IgD-negative memory B cell (primary cell): ENCODE results near the gene ZFAND4. TPM values are rescaled to one million over a fixed set of nuclear protein-coding genes. Genes with fewer than 3 reads are reported as not detected.
"Not testable (repeated sequence)": the region's sequence is repeated elsewhere in the genome, so short reads cannot be mapped to it uniquely, and the experiment has no call there.

Experiments
- H3K27ac Mint-ChIP-seq, 3 donors: one replicate each; pipeline ENCODE4 v1.8.0; 2020 to 2022; ENCODE audit warnings: mild to moderate bottlenecking in 3 of 3, mixed read lengths in 3 of 3, moderate library complexity in 1 of 3
- H3K27me3 Mint-ChIP-seq: one replicate; pipeline ENCODE4 v1.8.0; 2021; ENCODE audit warnings: mixed read lengths
- H3K36me3 Mint-ChIP-seq: one replicate; pipeline ENCODE4 v1.8.0; 2020; ENCODE audit warnings: mild to moderate bottlenecking, mixed read lengths
- H3K4me1 Mint-ChIP-seq, 3 donors: one replicate each; pipeline ENCODE4 v1.8.0; 2020 to 2022; ENCODE audit warnings: mixed read lengths in 3 of 3, mild to moderate bottlenecking in 1 of 3
- H3K4me3 Mint-ChIP-seq, 4 donors: one replicate each; pipeline ENCODE4 v1.8.0; 2020 to 2022; ENCODE audit warnings: mild to moderate bottlenecking in 4 of 4, mixed read lengths in 4 of 4, moderate library complexity in 3 of 4
- H3K9me3 Mint-ChIP-seq, 3 donors: one replicate each; pipeline ENCODE4 v1.8.0; 2020 to 2021; ENCODE audit warnings: mixed read lengths in 3 of 3, mild to moderate bottlenecking in 1 of 3
- polyA plus RNA-seq: library from polyadenylated mRNA; unstranded; fragments of 300-500 nt; fragmentation: Illumina TruSeq; gene quantifications from one replicate; pipeline ENCODE4 v1.2.3, GENCODE V29; 2021

ZFAND4 gene
- polyA plus RNA-seq, 1 donor from 2014 or later, result 16.6 TPM

GRCh38 chr10:45654753-45655141 lies 17.8 kb downstream of the ZFAND4 start:
- Mint-ChIP-seq H3K4me1 (peaks cover 35 to 43% (median 41%) of the 10 kb centered on the region in 3 donors), H3K4me3 (peak overlapping the region in 1 of 4 donors; percentile 11), H3K27ac (peak overlapping the region in 2 of 3 donors; percentile 54 to 83), H3K9me3 (peaks cover 0 to 14% (median 2%) of the 10 kb centered on the region in 3 donors), H3K36me3 (peaks cover 22% of the 10 kb centered on the region)
- not testable (repeated sequence) for H3K27me3 Mint-ChIP-seq

GRCh38 chr10:45653454-45653853 lies 19.1 kb downstream of the ZFAND4 start:
- Mint-ChIP-seq H3K4me3 (peak overlapping the region in 3 of 4 donors; percentile 21 to 58 (median 29)), H3K27me3 (no peaks in the 10 kb centered on the region), H3K27ac (peak overlapping the region in 1 of 3 donors; percentile 83), H3K4me1 (peaks cover 33 to 36% (median 33%) of the 10 kb centered on the region in 3 donors), H3K9me3 (peaks cover 0 to 8% (median 0%) of the 10 kb centered on the region in 3 donors), H3K36me3 (peaks cover 17% of the 10 kb centered on the region)

GRCh38 chr10:45652511-45652910 lies 20.1 kb downstream of the ZFAND4 start:
- Mint-ChIP-seq H3K27me3 (no peaks in the 10 kb centered on the region), H3K27ac (peak overlapping the region in 1 of 3 donors; percentile 11), H3K4me1 (peaks cover 33% of the 10 kb centered on the region in 3 donors), H3K36me3 (peaks cover 16% of the 10 kb centered on the region), H3K4me3 (no peak overlapping the region), H3K9me3 (peaks cover 0 to under 1% (median 0%) of the 10 kb centered on the region in 3 donors)

- Mint-ChIP-seq H3K4me1 (peaks cover 18 to 20% (median 19%) of the 10 kb centered on the region in 3 donors), H3K4me3 (no peak overlapping the region), H3K27ac (no peak overlapping the region), H3K9me3 (no peaks in the 10 kb centered on the region), H3K36me3 (peaks cover 9% of the 10 kb centered on the region), H3K27me3 (no peaks in the 10 kb centered on the region)
These were observed 23.3 kb downstream of the ZFAND4 start for GRCh38 chr10:45649296-45649695.

- peaks cover 9% of the 10 kb centered on the region for H3K36me3 Mint-ChIP-seq
- H3K4me1 Mint-ChIP-seq, result peaks cover 0 to 2% (median 0%) of the 10 kb centered on the region in 3 donors
- H3K27ac Mint-ChIP-seq, result no peak overlapping the region
- no peaks in the 10 kb centered on the region for H3K9me3 Mint-ChIP-seq
- no peak overlapping the region for H3K4me3 Mint-ChIP-seq
- H3K27me3 Mint-ChIP-seq, result no peaks in the 10 kb centered on the region
These were observed 25.5 kb downstream of the ZFAND4 start for GRCh38 chr10:45647118-45647517.

- no peak overlapping the region for H3K4me3 Mint-ChIP-seq
- no peaks in the 10 kb centered on the region for H3K9me3 Mint-ChIP-seq
- H3K27me3 Mint-ChIP-seq, result no peaks in the 10 kb centered on the region
- H3K4me1 Mint-ChIP-seq, result peaks cover 0 to 2% (median 0%) of the 10 kb centered on the region in 3 donors
- H3K36me3 Mint-ChIP-seq, result peaks cover 9% of the 10 kb centered on the region
- no peak overlapping the region for H3K27ac Mint-ChIP-seq
These were observed 26.1 kb downstream of the ZFAND4 start for GRCh38 chr10:45646384-45647050.

GRCh38 chr10:45644527-45644926 lies 28.0 kb downstream of the ZFAND4 start:
- H3K27me3 Mint-ChIP-seq, result no peaks in the 10 kb centered on the region
- peaks cover 7% of the 10 kb centered on the region for H3K36me3 Mint-ChIP-seq
- H3K4me3 Mint-ChIP-seq, result no peak overlapping the region
- H3K9me3 Mint-ChIP-seq, result no peaks in the 10 kb centered on the region
- no peaks in the 10 kb centered on the region for H3K4me1 Mint-ChIP-seq
- no peak overlapping the region for H3K27ac Mint-ChIP-seq

- peaks cover 13% of the 10 kb centered on the region for H3K36me3 Mint-ChIP-seq
- no peak overlapping the region for H3K4me3 Mint-ChIP-seq
These were observed 31.6 kb downstream of the ZFAND4 start for GRCh38 chr10:45640941-45641340.

GRCh38 chr10:45640049-45640448 lies 32.5 kb downstream of the ZFAND4 start:
- Mint-ChIP-seq H3K4me3 (no peak overlapping the region), H3K27ac (peak overlapping the region in 1 of 3 donors; percentile 14), H3K9me3 (peaks cover 0 to 4% (median 0%) of the 10 kb centered on the region in 3 donors), H3K36me3 (peaks cover 19% of the 10 kb centered on the region), H3K27me3 (no peaks in the 10 kb centered on the region), H3K4me1 (no peaks in the 10 kb centered on the region)

More at GRCh38 chr10:45640941-45641340, 31.6 kb downstream of the ZFAND4 start:
- no peaks in the 10 kb centered on the region for H3K9me3 Mint-ChIP-seq
- H3K4me1 Mint-ChIP-seq, result no peaks in the 10 kb centered on the region
- H3K27ac Mint-ChIP-seq, result no peak overlapping the region
- no peaks in the 10 kb centered on the region for H3K27me3 Mint-ChIP-seq

- H3K27ac Mint-ChIP-seq, result no peak overlapping the region
- H3K36me3 Mint-ChIP-seq, result peaks cover 14% of the 10 kb centered on the region
- H3K9me3 Mint-ChIP-seq, result no peaks in the 10 kb centered on the region
- H3K27me3 Mint-ChIP-seq, result no peaks in the 10 kb centered on the region
- no peaks in the 10 kb centered on the region for H3K4me1 Mint-ChIP-seq
- no peak overlapping the region for H3K4me3 Mint-ChIP-seq
These were observed 45.0 kb downstream of the ZFAND4 start for GRCh38 chr10:45627412-45628048.

- Mint-ChIP-seq H3K27me3 (no peaks in the 10 kb centered on the region), H3K27ac (no peak overlapping the region), H3K9me3 (no peaks in the 10 kb centered on the region), H3K4me1 (no peaks in the 10 kb centered on the region), H3K4me3 (no peak overlapping the region), H3K36me3 (peaks cover 17% of the 10 kb centered on the region)
These were observed 46.7 kb downstream of the ZFAND4 start for GRCh38 chr10:45625879-45626278.

GRCh38 chr10:45624724-45625123 lies 47.8 kb downstream of the ZFAND4 start:
- Mint-ChIP-seq H3K36me3 (peaks cover 25% of the 10 kb centered on the region), H3K4me3 (no peak overlapping the region), H3K4me1 (no peaks in the 10 kb centered on the region), H3K9me3 (no peaks in the 10 kb centered on the region), H3K27ac (no peak overlapping the region), H3K27me3 (no peaks in the 10 kb centered on the region)

GRCh38 chr10:45614869-45615268 lies 57.7 kb downstream of the ZFAND4 start:
- Mint-ChIP-seq H3K4me3 (no peak overlapping the region), H3K4me1 (no peaks in the 10 kb centered on the region), H3K36me3 (peaks cover 22% of the 10 kb centered on the region), H3K27me3 (no peaks in the 10 kb centered on the region), H3K27ac (no peak overlapping the region), H3K9me3 (peaks cover 0 to 2% (median 0%) of the 10 kb centered on the region in 3 donors)

- H3K4me1 Mint-ChIP-seq, result no peaks in the 10 kb centered on the region
- no peaks in the 10 kb centered on the region for H3K27me3 Mint-ChIP-seq
- peaks cover 21% of the 10 kb centered on the region for H3K36me3 Mint-ChIP-seq
- no peak overlapping the region for H3K4me3 Mint-ChIP-seq
- no peak overlapping the region for H3K27ac Mint-ChIP-seq
- peaks cover 0 to 2% (median 0%) of the 10 kb centered on the region in 3 donors for H3K9me3 Mint-ChIP-seq
These were observed 59.8 kb downstream of the ZFAND4 start for GRCh38 chr10:45612741-45613140.

GRCh38 chr10:45608052-45608451 lies 64.5 kb downstream of the ZFAND4 start:
- H3K27me3 Mint-ChIP-seq, result no peaks in the 10 kb centered on the region

More at GRCh38 chr10:45608052-45608451, 64.5 kb downstream of the ZFAND4 start:
- Mint-ChIP-seq H3K4me3 (no peak overlapping the region), H3K27ac (no peak overlapping the region), H3K36me3 (peaks cover 20% of the 10 kb centered on the region), H3K9me3 (peaks cover 0 to 2% (median 0%) of the 10 kb centered on the region in 3 donors), H3K4me1 (no peaks in the 10 kb centered on the region)
